Adipocyte (in vitro differentiated cells): Measurements from ENCODE around the gene NOTCH2.

Experiments used
- DNase-seq: peaks from one replicate; pipeline ENCODE4 v3.0.0-alpha.2; 2015; ENCODE audit warnings: low read depth
- H3K27me3 ChIP-seq: replicated peaks from 2 replicates; pipeline ENCODE4 v1.7.0; 2013; ENCODE audit warnings: mild to moderate bottlenecking, low read length, moderate library complexity; ENCODE audit not compliant: control insufficient read depth, insufficient read depth
- H3K36me3 ChIP-seq: 2 replicates; pipeline ENCODE4 v1.7.0; 2013; ENCODE audit warnings: low read length, mild to moderate bottlenecking, moderate library complexity; ENCODE audit not compliant: control insufficient read depth, insufficient read depth, severe bottlenecking
- H3K4me1 ChIP-seq: 2 replicates; pipeline ENCODE4 v1.7.0; 2013; ENCODE audit warnings: mild to moderate bottlenecking, low read length, moderate library complexity; ENCODE audit not compliant: control insufficient read depth, insufficient read depth
- H3K4me3 ChIP-seq: 2 replicates; pipeline ENCODE4 v1.7.0; 2013; ENCODE audit warnings: mild to moderate bottlenecking, low read length, moderate library complexity
- H3K9ac ChIP-seq: 2 replicates; pipeline ENCODE4 v1.7.0; 2013; ENCODE audit warnings: mild to moderate bottlenecking, low read length, moderate library complexity
- H3K9me3 ChIP-seq: 2 replicates; pipeline ENCODE4 v1.7.0; 2013; ENCODE audit warnings: mild to moderate bottlenecking, low read length, moderate library complexity; ENCODE audit not compliant: control insufficient read depth

The NOTCH2 gene

DNA sequence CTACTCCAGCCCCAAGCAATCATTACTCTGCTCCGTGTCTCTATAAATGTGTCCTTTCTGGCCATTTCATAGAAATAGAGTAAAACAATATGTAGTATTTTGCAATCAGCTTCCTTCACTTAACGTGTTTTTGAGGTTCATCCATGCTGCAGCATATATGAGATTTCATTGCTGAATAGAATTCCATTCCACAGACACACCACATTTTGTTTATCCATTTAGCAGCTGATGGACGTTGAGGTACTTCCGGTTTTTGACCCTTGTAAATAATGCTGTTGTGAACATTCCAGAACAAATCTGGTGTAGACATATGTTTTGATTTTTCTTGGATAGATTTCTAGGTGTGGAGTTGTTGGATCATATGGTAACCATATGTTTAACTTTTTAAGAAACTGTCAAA is 203.8 kb downstream of the NOTCH2 start:
- H3K4me1 ChIP-seq: no peaks in the 10 kb centered on the region
- H3K9ac ChIP-seq: no peak overlapping the region
- no peaks in the 10 kb centered on the region for H3K36me3 ChIP-seq
- H3K27me3 ChIP-seq: no peaks in the 10 kb centered on the region
- peak; percentile 69 for DNase-seq
- no peaks in the 10 kb centered on the region for H3K9me3 ChIP-seq
- no peak overlapping the region for H3K4me3 ChIP-seq

DNA sequence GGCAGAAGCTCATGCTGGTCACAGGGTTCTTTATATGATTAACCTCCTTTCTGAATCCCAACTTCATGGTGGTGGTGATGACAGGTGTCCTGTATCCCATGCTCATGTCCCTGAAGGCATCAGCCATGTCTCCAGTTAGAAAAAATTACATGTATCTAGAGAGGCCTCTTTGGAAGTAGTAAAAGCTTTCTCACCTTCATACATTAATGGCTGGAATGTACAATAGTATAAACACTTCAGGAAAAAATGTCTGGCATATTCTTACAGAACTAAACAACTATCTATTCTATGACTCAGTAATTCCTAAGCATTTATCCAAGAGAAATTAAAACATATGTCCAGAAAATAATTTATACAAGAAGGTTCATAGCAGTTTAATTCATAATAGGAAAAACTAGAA is 207.2 kb downstream of the NOTCH2 start:
- Histone ChIP-seq H3K9me3 (no peaks in the 10 kb centered on the region), H3K4me3 (no peak overlapping the region)

More for the DNA sequence above, 207.2 kb downstream of the NOTCH2 start:
- DNase-seq: no peak
- Histone ChIP-seq H3K9ac (no peak overlapping the region), H3K4me1 (peaks cover 8% of the 10 kb centered on the region), H3K27me3 (no peaks in the 10 kb centered on the region), H3K36me3 (no peaks in the 10 kb centered on the region)
